B cell (primary cell): ENCODE results near the gene SLC24A3.

Experiments
- CTCF ChIP-seq: fragments of 200-600 bp; IDR thresholded peaks from one replicate; pipeline ENCODE4 v1.8.0; 2022; ENCODE audit warnings: antibody characterized with exemption, mild to moderate bottlenecking
- EZH2 ChIP-seq: IDR thresholded peaks from 2 replicates; pipeline ENCODE4 v1.6.1; 2012; ENCODE audit warnings: borderline replicate concordance, low read depth, mild to moderate bottlenecking, moderate library complexity, low read length; ENCODE audit not compliant: insufficient read depth, poor library complexity, severe bottlenecking

- TF ChIP-seq CTCF, result peak; percentile 98
- no peak for TF ChIP-seq EZH2
Measured at GRCh38 chr20:19692685-19693119, 480.3 kb downstream of the SLC24A3 start.
